Tibial nerve (tissue), 4 donors: ENCODE measurements around the gene CFAP299. TPM values are rescaled to one million over a fixed set of nuclear protein-coding genes. Genes with fewer than 3 reads are reported as not detected.

Experiments used
- DNase-seq, 2 donors: peaks; one replicate each; pipeline ENCODE4 v3.0.0-alpha.2; 2019; ENCODE audit warnings: low spot score in 2 of 2
- H3K27ac ChIP-seq, 4 donors: fragments of 200-600 bp; sonication (generic) in 3 of 4; one replicate each; pipeline ENCODE4 v1.5.1; 2017 to 2019; ENCODE audit warnings: mild to moderate bottlenecking in 1 of 4
- H3K27me3 ChIP-seq, 2 donors: fragments of 200-600 bp; sonication (generic) in 1 of 2; one replicate each; pipeline versions ENCODE4 v1.5.1 to v1.6.0; 2017 to 2019
- H3K36me3 ChIP-seq, 3 donors: fragments of 200-600 bp; sonication (generic); one replicate each; pipeline ENCODE4 v1.5.1; 2018 to 2019
- H3K4me1 ChIP-seq, 4 donors: fragments of 200-600 bp; sonication (generic) in 3 of 4; one replicate each; pipeline ENCODE4 v1.5.1; 2017 to 2019
- H3K4me3 ChIP-seq, 4 donors: fragments of 200-600 bp; sonication (generic) in 3 of 4; one replicate each; pipeline ENCODE4 v1.5.1; 2017 to 2019; ENCODE audit warnings: mild to moderate bottlenecking in 1 of 4, moderate library complexity in 1 of 4
- H3K9me3 ChIP-seq, 4 donors: fragments of 200-600 bp; sonication (generic) in 3 of 4; one replicate each; pipeline ENCODE4 v1.5.1; 2017 to 2019
- CTCF ChIP-seq, 5 experiments: fragments of 200-600 bp in 3 of 5; fragments of 450-650 bp in 2 of 5; sonication (generic) in 3 of 5; IDR thresholded peaks; one replicate each; pipeline ENCODE4 v1.5.1; 2016 to 2019; ENCODE audit warnings: antibody characterized with exemption in 5 of 5, mild to moderate bottlenecking in 3 of 5, moderate library complexity in 2 of 5
- EP300 ChIP-seq, 2 donors: sonication (generic); formaldehyde crosslinking; IDR thresholded peaks; one replicate each; pipeline ENCODE4 v1.6.1; 2017; ENCODE audit warnings: antibody characterized with exemption in 2 of 2, mild to moderate bottlenecking in 1 of 2
- POLR2A ChIP-seq, 2 donors: fragments of 450-650 bp; IDR thresholded peaks; one replicate each; pipeline ENCODE4 v1.6.1; 2017; ENCODE audit warnings: antibody characterized with exemption in 2 of 2, mild to moderate bottlenecking in 2 of 2, moderate library complexity in 2 of 2
- WGBS, 2 donors: methylation state at CpG; one replicate each; pipeline ENCODE4 v1.1.5; 2018; 5-methylcytosine and 5-hydroxymethylcytosine counted together
- total RNA-seq, 4 donors: library from RNA; depleted of rRNA; stranded (reverse); fragments of >200 nt; gene quantifications; one replicate each; pipeline ENCODE4 v1.1.0, GENCODE V29; 2016

Gene CFAP299
- total RNA-seq, 4 donors from 2014 or later, result under 0.01 to 0.87 (median 0.39) TPM; not detected in 1

GRCh38 chr4:80452768-80453167 is 117.2 kb downstream of the CFAP299 start:
- Histone ChIP-seq H3K27ac (no peak overlapping the region), H3K4me3 (no peak overlapping the region), H3K9me3 (no peaks in the 10 kb centered on the region), H3K36me3 (no peaks in the 10 kb centered on the region), H3K4me1 (no peaks in the 10 kb centered on the region), H3K27me3 (no peaks in the 10 kb centered on the region)
- TF ChIP-seq POLR2A (IDR thresholded peaks at IDR 0.05) (no peak), EP300 (IDR thresholded peaks at IDR 0.05) (no peak), CTCF (IDR thresholded peaks at IDR 0.05) (no peak)
- WGBS, 2 donors, result 64 to 71% methylated on average over 4 of the region's 4 CpGs
- no peak for DNase-seq

- no peaks in the 10 kb centered on the region for H3K4me1 ChIP-seq
- H3K9me3 ChIP-seq, result no peaks in the 10 kb centered on the region
- H3K27me3 ChIP-seq, result no peaks in the 10 kb centered on the region
- WGBS, 2 donors, result 94% methylated on average over 2 of the region's 2 CpGs
- H3K27ac ChIP-seq, result no peak overlapping the region
- no peak overlapping the region for H3K4me3 ChIP-seq
- DNase-seq, result no peak
- no peaks in the 10 kb centered on the region for H3K36me3 ChIP-seq
- TF ChIP-seq CTCF (IDR thresholded peaks at IDR 0.05), result no peak
- TF ChIP-seq POLR2A (IDR thresholded peaks at IDR 0.05), result no peak
- TF ChIP-seq EP300 (IDR thresholded peaks at IDR 0.05), result no peak
These were observed 118.5 kb downstream of the CFAP299 start for GRCh38 chr4:80454040-80454439.

DNA sequence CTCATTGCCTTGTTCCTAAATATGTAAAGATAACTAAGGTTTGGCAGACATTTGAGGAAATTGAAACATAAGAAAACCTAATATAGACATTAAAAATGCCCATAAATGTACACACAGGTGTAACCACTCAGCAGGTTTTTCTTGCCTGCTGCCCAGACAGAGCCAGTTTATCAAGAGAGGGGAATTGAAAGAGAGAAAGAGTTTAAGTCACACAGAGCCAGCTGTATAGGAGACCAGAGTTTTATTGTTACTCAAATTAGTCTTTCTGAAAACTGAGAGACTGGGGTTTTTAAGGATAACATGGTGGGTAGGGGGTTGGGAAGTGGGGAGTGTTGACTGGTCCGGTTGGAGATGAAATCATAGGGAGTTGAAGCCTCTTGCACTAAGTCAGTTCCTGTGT is 119.0 kb downstream of the CFAP299 start:
- no peak for DNase-seq
- Histone ChIP-seq H3K27me3 (no peaks in the 10 kb centered on the region), H3K4me3 (no peak overlapping the region), H3K9me3 (no peaks in the 10 kb centered on the region), H3K36me3 (no peaks in the 10 kb centered on the region), H3K4me1 (no peaks in the 10 kb centered on the region), H3K27ac (no peak overlapping the region)
- 71 to 78% methylated on average over 1 of the region's 1 CpG for WGBS, 2 donors
- TF ChIP-seq POLR2A (IDR thresholded peaks at IDR 0.05), result no peak
- no peak for TF ChIP-seq EP300 (IDR thresholded peaks at IDR 0.05)
- TF ChIP-seq CTCF (IDR thresholded peaks at IDR 0.05), result no peak

- Histone ChIP-seq H3K9me3 (no peaks in the 10 kb centered on the region), H3K27ac (no peak overlapping the region), H3K4me1 (no peaks in the 10 kb centered on the region), H3K36me3 (no peaks in the 10 kb centered on the region), H3K27me3 (no peaks in the 10 kb centered on the region), H3K4me3 (no peak overlapping the region)
- 83 to 84% methylated on average over 1 of the region's 1 CpG for WGBS, 2 donors
- DNase-seq, result no peak
- TF ChIP-seq EP300 (IDR thresholded peaks at IDR 0.05) (no peak), CTCF (IDR thresholded peaks at IDR 0.05) (no peak)
These were observed 124.5 kb downstream of the CFAP299 start for GRCh38 chr4:80459918-80460473.

GRCh38 chr4:80461412-80461811 is 125.9 kb downstream of the CFAP299 start:
- Histone ChIP-seq H3K27ac (no peak overlapping the region), H3K9me3 (no peaks in the 10 kb centered on the region), H3K4me3 (no peak overlapping the region), H3K36me3 (no peaks in the 10 kb centered on the region), H3K4me1 (no peaks in the 10 kb centered on the region), H3K27me3 (no peaks in the 10 kb centered on the region)
- no peak for TF ChIP-seq EP300 (IDR thresholded peaks at IDR 0.05)
- TF ChIP-seq CTCF (IDR thresholded peaks at IDR 0.05), result no peak
- TF ChIP-seq POLR2A (IDR thresholded peaks at IDR 0.05), result no peak
- no peak for DNase-seq
- 62 to 71% methylated on average over 1 of the region's 1 CpG for WGBS, 2 donors
